WTC11 (cell line): Measurements from ENCODE around the gene SLC25A19.

Experiments used
- SP1 ChIP-seq: sonication (generic); formaldehyde crosslinking; conservative IDR thresholded peaks from 2 replicates; pipeline ENCODE4 v1.8.1; 2022; ENCODE audit warnings: missing genetic modification reagents
- TCF7 ChIP-seq: sonication (generic); formaldehyde crosslinking; IDR thresholded peaks from 2 replicates; pipeline ENCODE4 v1.8.0; 2022; ENCODE audit warnings: mild to moderate bottlenecking, low read depth, missing genetic modification reagents, moderate library complexity
- TF ChIP-seq, protein P1 (sequence below): fragments of 200-600 bp; IDR thresholded peaks from 2 replicates; pipeline ENCODE4 v1.8.0; 2022; ENCODE audit warnings: antibody characterized with exemption

DNA sequence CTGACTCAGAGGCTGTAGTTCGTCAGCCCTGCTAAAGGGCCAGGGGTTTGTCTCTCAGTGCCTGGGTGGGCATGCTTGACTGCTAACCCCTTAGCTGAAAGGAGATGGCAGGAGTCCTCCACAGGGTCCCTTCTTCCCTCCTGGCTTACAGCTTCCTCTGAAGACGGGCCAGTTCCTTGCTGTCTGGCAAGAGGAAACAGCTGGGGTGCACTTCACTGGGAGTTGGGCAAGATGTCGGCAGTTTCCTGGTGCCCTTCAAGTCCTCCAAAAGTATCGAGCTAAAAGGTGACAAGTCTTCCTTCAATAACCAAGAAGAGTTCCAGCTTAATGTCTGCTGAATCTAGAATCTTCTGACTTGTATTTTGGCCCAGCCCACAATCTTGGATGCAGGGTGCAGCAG, 60.4 kb downstream of the SLC25A19 start:
- no peak for TF ChIP-seq TCF7 (CRISPR knock-in tag)
- TF ChIP-seq, protein P1, sequence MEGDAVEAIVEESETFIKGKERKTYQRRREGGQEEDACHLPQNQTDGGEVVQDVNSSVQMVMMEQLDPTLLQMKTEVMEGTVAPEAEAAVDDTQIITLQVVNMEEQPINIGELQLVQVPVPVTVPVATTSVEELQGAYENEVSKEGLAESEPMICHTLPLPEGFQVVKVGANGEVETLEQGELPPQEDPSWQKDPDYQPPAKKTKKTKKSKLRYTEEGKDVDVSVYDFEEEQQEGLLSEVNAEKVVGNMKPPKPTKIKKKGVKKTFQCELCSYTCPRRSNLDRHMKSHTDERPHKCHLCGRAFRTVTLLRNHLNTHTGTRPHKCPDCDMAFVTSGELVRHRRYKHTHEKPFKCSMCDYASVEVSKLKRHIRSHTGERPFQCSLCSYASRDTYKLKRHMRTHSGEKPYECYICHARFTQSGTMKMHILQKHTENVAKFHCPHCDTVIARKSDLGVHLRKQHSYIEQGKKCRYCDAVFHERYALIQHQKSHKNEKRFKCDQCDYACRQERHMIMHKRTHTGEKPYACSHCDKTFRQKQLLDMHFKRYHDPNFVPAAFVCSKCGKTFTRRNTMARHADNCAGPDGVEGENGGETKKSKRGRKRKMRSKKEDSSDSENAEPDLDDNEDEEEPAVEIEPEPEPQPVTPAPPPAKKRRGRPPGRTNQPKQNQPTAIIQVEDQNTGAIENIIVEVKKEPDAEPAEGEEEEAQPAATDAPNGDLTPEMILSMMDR = no peak
- no peak for TF ChIP-seq SP1
